Muscle layer of colon (tissue), 2 donors: ENCODE results near the gene PDSS2.
"Not testable (repeated sequence)": the region's sequence is repeated elsewhere in the genome, so short reads cannot be mapped to it uniquely, and the experiment has no call there.

Experiments used
- H3K27ac ChIP-seq: one replicate; pipeline ENCODE4 v1.7.0; 2013; ENCODE audit warnings: low read depth, mild to moderate bottlenecking, low read length, moderate library complexity
- H3K27me3 ChIP-seq, 2 donors: one replicate each; pipeline ENCODE4 v1.7.0; 2013; ENCODE audit warnings: low read length in 2 of 2, mild to moderate bottlenecking in 2 of 2; ENCODE audit not compliant: insufficient read depth in 2 of 2, control insufficient read depth in 1 of 2
- H3K36me3 ChIP-seq: one replicate; pipeline ENCODE4 v1.7.0; 2013; ENCODE audit warnings: mild to moderate bottlenecking, low read length; ENCODE audit not compliant: insufficient read depth
- H3K4me1 ChIP-seq: one replicate; pipeline ENCODE4 v1.7.0; 2013; ENCODE audit warnings: mild to moderate bottlenecking, low read length; ENCODE audit not compliant: insufficient read depth
- H3K4me3 ChIP-seq, 2 donors: one replicate each; pipeline ENCODE4 v1.7.0; 2013; ENCODE audit warnings: low read length in 2 of 2, low read depth in 1 of 2, mild to moderate bottlenecking in 1 of 2, moderate library complexity in 1 of 2
- H3K9ac ChIP-seq: one replicate; pipeline ENCODE4 v1.7.0; 2013; ENCODE audit warnings: low read length
- H3K9me3 ChIP-seq: one replicate; pipeline ENCODE4 v1.7.0; 2013; ENCODE audit warnings: mild to moderate bottlenecking, low read length
- donor health status: abdominal sarcoma.
- donor health status: Adenocarcinoma of cecum.

Gene PDSS2

DNA sequence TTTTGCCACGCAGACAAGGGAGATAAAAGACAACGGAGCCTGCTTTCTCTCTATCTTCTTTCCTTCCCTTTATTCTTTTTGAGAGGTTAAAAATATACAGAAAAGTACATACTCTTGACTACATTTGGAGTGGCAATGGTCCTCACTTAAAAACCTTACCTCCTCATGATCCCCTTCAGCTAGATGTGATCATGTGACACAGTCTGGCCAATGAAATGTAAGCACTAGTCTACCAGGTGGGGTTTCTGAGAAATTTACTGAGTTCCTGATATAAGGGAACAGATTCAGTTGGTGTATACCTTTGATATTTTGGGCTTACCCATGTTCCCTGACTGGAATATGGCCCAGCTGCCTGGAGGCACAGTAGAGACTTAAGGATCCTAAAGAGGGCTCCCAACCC is 178.6 kb downstream of the PDSS2 start:
- Histone ChIP-seq H3K27ac (no peak overlapping the region), H3K4me1 (no peaks in the 10 kb centered on the region), H3K9me3 (no peaks in the 10 kb centered on the region), H3K27me3 (no peaks in the 10 kb centered on the region), H3K4me3 (no peak overlapping the region), H3K9ac (no peak overlapping the region), H3K36me3 (no peaks in the 10 kb centered on the region)

DNA sequence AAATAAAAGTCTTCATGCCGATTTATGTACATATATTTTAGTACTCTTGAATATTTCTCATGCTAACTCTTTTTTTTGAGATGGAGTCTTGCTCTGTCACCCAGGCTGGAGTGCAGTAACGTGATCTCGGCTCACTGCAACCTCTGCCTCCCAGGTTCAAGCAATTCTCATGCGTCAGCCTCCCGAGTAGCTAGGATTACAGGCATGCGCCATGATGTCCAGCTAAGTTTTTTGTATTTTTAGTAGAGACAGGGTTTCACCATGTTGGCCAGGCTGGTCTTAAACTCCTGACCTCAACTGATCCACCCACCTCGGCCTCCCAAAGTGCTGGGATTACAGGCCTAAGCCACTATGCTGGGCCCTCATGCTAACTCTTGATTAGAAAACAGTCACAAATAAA is 179.4 kb downstream of the PDSS2 start:
- H3K4me3 ChIP-seq, H3K27me3 ChIP-seq, H3K36me3 ChIP-seq, H3K4me1 ChIP-seq, H3K9ac ChIP-seq, H3K9me3 ChIP-seq, H3K27ac ChIP-seq: not testable (repeated sequence)

DNA sequence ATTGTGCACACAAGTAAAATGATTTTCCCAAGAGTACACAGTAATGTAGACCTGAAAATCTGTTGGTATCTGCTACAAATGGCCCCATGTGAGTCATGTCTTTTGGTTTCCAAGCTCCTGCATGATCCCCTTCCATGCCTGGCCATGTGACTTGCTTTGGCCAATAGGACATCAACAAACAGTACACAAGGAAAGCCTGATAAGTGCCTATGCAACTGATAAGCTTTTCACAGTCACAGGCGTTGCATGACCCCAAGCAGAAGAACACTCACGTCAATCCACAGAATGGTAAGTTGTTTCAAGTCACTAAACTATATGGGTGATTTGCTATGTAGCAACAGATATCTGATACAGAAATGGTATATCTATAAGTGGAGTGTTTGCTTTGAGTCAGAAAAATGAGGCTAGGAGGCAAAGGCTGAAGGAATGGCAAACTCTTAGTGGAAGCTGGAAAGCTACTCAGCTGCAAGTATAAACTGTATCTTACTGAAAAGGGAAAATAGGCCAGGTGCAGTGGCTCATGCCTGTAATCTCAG is 184.0 kb downstream of the PDSS2 start:
- Histone ChIP-seq H3K4me1 (no peaks in the 10 kb centered on the region), H3K9me3 (no peaks in the 10 kb centered on the region), H3K27me3 (no peaks in the 10 kb centered on the region), H3K36me3 (no peaks in the 10 kb centered on the region), H3K27ac (no peak overlapping the region), H3K4me3 (no peak overlapping the region), H3K9ac (no peak overlapping the region)

DNA sequence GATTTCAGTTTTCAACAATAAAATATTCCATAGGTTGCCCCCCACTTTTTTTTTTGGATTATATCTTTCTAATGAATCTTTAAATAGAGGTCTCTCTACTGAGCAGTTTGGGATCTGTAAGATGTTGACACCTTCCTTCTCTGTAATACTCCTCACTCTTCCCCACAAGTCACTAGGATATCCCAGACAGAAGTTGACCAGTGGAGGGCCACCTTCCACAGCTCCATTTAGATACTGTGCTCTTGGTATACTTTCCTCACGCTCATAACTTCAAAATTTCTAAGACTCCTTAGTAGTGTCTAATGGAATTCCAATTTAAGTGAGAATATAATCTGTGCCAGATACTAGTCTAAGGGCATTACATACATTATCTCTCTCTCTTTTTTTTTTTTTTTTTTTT is 185.1 kb downstream of the PDSS2 start:
- H3K36me3 ChIP-seq: no peaks in the 10 kb centered on the region
- no peak overlapping the region for H3K27ac ChIP-seq
- no peaks in the 10 kb centered on the region for H3K4me1 ChIP-seq
- H3K4me3 ChIP-seq: no peak overlapping the region
- no peak overlapping the region for H3K9ac ChIP-seq
- H3K27me3 ChIP-seq: no peaks in the 10 kb centered on the region
- no peaks in the 10 kb centered on the region for H3K9me3 ChIP-seq

DNA sequence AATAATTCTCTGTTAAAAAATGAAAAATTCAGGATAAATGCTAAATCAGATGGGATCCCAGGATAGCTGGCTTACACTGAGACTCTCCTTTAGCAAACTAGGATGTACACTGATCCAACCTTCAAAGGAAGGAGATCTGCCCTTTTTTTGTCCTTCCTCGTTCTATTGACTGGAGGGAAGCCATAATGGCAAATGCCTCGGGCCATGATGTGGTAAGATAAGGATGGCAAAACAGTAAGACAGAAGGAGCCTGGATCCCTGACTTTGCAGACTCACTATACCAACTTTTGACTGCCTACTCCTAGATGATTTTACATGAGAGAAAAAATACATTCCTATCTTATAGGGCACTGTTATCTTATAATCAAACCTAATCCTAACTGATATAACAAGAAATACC is 187.1 kb downstream of the PDSS2 start:
- Histone ChIP-seq H3K36me3 (no peaks in the 10 kb centered on the region), H3K27me3 (no peaks in the 10 kb centered on the region), H3K4me3 (no peak overlapping the region), H3K4me1 (no peaks in the 10 kb centered on the region), H3K9me3 (no peaks in the 10 kb centered on the region), H3K27ac (no peak overlapping the region), H3K9ac (no peak overlapping the region)

DNA sequence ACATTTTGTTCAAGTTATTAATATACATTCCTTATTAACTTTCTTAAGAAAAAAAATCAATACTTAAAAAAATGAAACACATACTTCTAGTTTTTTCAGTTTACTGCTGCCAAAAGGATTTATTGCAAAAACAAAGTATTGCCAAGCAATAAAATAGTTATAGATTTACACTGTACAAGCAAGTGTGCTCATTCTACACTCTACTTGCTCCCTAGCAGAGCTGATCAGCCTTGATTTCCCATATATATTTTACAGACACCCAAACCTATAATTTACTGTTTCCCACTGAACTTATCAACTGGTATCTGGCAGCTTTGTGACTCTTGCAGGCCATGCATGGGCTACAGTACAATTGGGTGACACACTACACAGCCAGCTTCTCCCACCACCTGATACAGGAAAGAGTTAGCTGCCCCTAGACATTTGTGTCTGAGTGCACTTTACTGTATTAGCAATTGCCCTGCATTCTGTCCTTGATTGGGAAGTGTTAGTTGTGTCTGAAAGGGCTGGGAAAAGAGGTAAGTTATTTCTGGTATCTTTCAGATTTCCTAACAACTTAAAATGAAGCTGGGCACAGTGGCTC is 188.1 kb downstream of the PDSS2 start:
- H3K36me3 ChIP-seq: no peaks in the 10 kb centered on the region
- no peak overlapping the region for H3K4me3 ChIP-seq
- no peaks in the 10 kb centered on the region for H3K27me3 ChIP-seq
- H3K4me1 ChIP-seq: no peaks in the 10 kb centered on the region
- H3K9ac ChIP-seq: no peak overlapping the region
- H3K9me3 ChIP-seq: no peaks in the 10 kb centered on the region
- H3K27ac ChIP-seq: no peak overlapping the region

DNA sequence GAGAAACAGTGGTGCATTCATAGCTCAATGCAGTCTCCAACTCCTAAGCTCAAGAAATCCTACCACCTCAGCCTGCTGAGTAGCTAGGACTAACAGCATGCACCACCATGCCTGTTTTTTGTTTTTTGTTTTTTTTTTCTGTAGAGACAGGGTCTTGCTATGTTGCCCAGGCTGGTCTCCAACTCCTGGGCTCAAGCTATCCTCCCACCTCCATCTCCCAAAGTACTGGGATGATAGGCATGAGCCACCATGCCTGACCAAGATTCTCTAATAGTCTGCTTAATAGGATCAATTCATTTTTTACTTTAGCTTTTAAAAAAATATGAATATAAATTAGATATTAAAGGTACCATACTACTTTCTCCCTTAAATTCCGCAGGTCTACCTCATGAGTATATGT is 191.7 kb downstream of the PDSS2 start:
- Histone ChIP-seq H3K4me1 (no peaks in the 10 kb centered on the region), H3K36me3 (no peaks in the 10 kb centered on the region), H3K9ac (no peak overlapping the region), H3K27ac (no peak overlapping the region), H3K4me3 (no peak overlapping the region), H3K27me3 (no peaks in the 10 kb centered on the region), H3K9me3 (no peaks in the 10 kb centered on the region)

DNA sequence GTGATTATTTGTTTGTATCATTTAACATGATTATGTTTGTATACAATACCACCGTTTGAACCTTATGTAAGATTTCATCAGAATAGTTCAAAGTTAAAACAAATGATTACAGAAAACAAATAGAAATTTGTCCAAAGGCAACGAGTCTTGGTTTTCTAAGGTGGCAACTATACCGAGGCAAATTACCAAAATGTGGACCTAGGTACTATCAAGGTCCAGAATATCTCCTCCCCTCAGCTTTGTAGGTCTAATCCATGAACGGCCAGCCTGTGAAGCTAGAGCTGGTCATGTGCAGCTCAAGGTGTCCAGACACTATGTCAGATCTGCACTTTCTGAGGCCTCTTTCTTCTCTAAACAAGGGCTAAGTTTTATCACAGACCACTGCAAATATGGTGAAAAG is 192.4 kb downstream of the PDSS2 start:
- Histone ChIP-seq H3K9ac (no peak overlapping the region), H3K36me3 (no peaks in the 10 kb centered on the region), H3K27me3 (no peaks in the 10 kb centered on the region), H3K27ac (no peak overlapping the region), H3K4me3 (no peak overlapping the region), H3K9me3 (no peaks in the 10 kb centered on the region), H3K4me1 (no peaks in the 10 kb centered on the region)

DNA sequence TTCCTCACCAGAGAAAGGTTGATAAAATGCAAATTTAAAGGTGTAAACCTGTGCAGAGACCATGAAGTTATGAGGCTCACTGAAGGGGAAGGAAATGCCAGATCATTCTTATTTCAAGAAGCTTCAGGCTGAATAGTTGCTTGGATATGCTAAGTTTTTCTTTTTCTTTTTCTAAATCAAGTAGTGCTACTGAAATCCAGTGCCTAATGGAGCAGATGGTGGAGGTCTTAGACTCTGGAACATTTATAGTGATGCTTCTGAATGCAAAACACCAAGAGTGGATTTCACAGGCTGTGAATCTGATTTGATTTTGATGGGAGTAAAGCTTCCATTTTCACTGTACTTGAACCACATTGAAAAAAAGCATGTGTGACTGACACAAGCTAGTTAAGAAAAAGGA is 192.8 kb downstream of the PDSS2 start:
- H3K4me1 ChIP-seq: no peaks in the 10 kb centered on the region
- H3K27me3 ChIP-seq: no peaks in the 10 kb centered on the region
- H3K27ac ChIP-seq: no peak overlapping the region
- H3K9ac ChIP-seq: no peak overlapping the region
- H3K9me3 ChIP-seq: no peaks in the 10 kb centered on the region
- H3K36me3 ChIP-seq: no peaks in the 10 kb centered on the region
- no peak overlapping the region for H3K4me3 ChIP-seq

DNA sequence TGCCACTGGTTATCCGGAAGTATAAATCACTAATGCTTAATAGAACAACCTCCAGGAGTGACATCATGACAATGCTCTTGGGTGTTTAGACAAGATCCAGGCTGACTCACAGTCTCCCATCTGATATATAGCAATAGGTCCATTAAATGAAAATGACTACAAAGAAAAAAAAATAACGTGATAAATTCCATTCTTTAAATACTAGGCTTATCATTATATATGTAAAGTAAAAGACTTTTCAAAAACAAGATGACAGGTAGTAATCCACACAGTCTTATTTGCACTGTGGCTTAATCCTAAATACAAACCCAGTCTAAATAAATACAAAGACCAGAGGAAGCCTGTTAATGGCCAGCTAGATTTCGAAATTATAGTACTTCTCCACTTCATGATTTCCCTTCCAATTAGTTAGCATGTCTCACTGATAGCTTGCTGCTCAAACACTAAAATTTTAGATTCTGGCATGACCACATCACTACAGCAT is 195.0 kb downstream of the PDSS2 start:
- no peak overlapping the region for H3K4me3 ChIP-seq
- H3K36me3 ChIP-seq: no peaks in the 10 kb centered on the region
- no peaks in the 10 kb centered on the region for H3K9me3 ChIP-seq
- H3K27me3 ChIP-seq: no peaks in the 10 kb centered on the region
- no peaks in the 10 kb centered on the region for H3K4me1 ChIP-seq
- H3K27ac ChIP-seq: no peak overlapping the region
- no peak overlapping the region for H3K9ac ChIP-seq

DNA sequence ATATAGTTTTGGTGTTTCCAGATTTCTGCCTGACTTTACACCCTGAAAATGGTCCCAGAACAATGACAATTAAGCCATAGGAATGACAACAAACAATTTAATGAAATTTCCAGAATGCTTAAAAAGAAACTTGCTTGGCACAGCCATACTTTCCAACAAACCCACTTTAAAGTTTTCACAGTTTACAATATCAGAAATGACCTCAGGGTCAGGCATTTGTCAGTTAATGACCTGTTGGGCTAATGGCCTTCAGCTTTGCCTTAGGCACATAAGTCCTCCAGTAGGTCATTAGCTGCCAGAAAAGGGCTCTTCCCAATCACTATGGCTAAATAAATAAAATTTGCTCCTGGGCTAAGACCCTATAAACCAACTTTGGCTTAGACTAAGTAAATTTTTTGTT is 199.4 kb downstream of the PDSS2 start:
- Histone ChIP-seq H3K27me3 (no peaks in the 10 kb centered on the region), H3K9me3 (no peaks in the 10 kb centered on the region), H3K36me3 (no peaks in the 10 kb centered on the region), H3K27ac (no peak overlapping the region), H3K9ac (no peak overlapping the region), H3K4me1 (no peaks in the 10 kb centered on the region), H3K4me3 (no peak overlapping the region)

DNA sequence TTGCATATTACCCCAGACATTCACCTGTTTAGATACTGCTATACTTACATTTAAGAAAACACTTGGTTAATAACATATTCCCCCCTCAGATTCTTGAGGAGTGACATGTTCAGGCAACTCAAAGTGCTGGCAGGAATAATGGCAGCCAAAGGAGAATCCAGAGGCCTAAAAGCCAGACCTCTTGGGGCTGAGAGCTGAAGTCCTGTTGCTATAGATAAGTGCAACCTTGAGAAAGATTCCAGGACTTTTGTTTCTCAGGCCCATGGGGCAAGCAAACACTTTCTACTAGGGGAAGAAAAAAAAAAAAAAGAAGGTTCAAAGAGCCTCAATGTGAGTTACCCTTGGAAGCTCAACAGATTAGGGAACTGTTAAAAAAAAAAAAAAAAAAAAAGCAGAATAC is 211.2 kb downstream of the PDSS2 start:
- H3K27ac ChIP-seq: no peak overlapping the region
- H3K9me3 ChIP-seq: no peaks in the 10 kb centered on the region
- H3K4me1 ChIP-seq: no peaks in the 10 kb centered on the region
- H3K4me3 ChIP-seq: no peak overlapping the region
- no peaks in the 10 kb centered on the region for H3K27me3 ChIP-seq
- H3K9ac ChIP-seq: no peak overlapping the region
- no peaks in the 10 kb centered on the region for H3K36me3 ChIP-seq
